DOHH2 (cell line): ENCODE data around the gene PDILT.

Source experiments
- EZH2phosphoT487 ChIP-seq: fragments of 200-600 bp; sonication (generic); IDR thresholded peaks from 2 replicates; pipeline ENCODE4 v1.6.1; 2017; ENCODE audit warnings: borderline replicate concordance, mild to moderate bottlenecking, antibody characterized with exemption, low read length, moderate library complexity, mixed read lengths
- TF ChIP-seq, protein P1 (sequence below): fragments of 200-600 bp; sonication (generic); IDR thresholded peaks from one replicate; pipeline ENCODE4 v1.5.1; 2014; ENCODE audit warnings: antibody characterized with exemption, mild to moderate bottlenecking, low read depth, low read length; ENCODE audit not compliant: poor library complexity, severe bottlenecking

DNA sequence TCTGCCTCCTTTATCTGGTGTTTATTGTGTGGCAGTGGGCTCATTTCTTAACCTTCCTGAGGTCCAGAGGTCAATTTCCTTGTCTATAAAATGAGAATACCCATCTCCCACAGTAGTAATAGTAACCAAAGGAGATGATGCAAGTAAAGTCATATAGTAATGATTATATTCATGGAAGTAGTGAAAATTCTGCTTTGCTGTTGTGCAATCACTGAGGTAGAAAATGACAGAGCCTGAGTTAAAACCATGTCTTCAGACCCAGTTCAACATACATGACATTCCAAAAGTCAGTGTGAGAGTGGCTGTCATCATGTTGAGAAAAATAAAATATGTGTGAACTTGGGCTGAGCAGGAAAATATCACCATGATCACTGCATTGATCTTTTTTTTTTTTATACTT is 51.2 kb downstream of the PDILT start:
- TF ChIP-seq, protein P1, sequence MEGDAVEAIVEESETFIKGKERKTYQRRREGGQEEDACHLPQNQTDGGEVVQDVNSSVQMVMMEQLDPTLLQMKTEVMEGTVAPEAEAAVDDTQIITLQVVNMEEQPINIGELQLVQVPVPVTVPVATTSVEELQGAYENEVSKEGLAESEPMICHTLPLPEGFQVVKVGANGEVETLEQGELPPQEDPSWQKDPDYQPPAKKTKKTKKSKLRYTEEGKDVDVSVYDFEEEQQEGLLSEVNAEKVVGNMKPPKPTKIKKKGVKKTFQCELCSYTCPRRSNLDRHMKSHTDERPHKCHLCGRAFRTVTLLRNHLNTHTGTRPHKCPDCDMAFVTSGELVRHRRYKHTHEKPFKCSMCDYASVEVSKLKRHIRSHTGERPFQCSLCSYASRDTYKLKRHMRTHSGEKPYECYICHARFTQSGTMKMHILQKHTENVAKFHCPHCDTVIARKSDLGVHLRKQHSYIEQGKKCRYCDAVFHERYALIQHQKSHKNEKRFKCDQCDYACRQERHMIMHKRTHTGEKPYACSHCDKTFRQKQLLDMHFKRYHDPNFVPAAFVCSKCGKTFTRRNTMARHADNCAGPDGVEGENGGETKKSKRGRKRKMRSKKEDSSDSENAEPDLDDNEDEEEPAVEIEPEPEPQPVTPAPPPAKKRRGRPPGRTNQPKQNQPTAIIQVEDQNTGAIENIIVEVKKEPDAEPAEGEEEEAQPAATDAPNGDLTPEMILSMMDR: no peak
- TF ChIP-seq EZH2phosphoT487: no peak
